IPS-NIHi11 (cell line): ENCODE measurements around the gene NAPB.
"Not testable (repeated sequence)": the region's sequence is repeated elsewhere in the genome, so short reads cannot be mapped to it uniquely, and the experiment has no call there.

Experiments used
- DNase-seq: peaks from one replicate; pipeline ENCODE4 v3.0.0; 2012; ENCODE audit warnings: mixed read lengths, low spot score

NAPB gene

GRCh38 chr20:23420943-23421931 is at the start of gene NAPB:
Gene NAPB (minus strand): TSS chr20:23421488. CDS start chr20:23421402, 86 bp downstream.
- DNase-seq: peak; percentile 96

GRCh38 chr20:23466961-23467360 is 45.7 kb upstream of the NAPB start:
- DNase-seq: not testable (repeated sequence)

GRCh38 chr20:23461180-23461579 is 39.9 kb upstream of the NAPB start:
- no peak for DNase-seq

GRCh38 chr20:23459461-23460150 is 38.3 kb upstream of the NAPB start:
- no peak for DNase-seq

GRCh38 chr20:23456873-23457272 is 35.6 kb upstream of the NAPB start:
- DNase-seq: no peak

- no peak for DNase-seq
These were observed 35.1 kb upstream of the NAPB start for GRCh38 chr20:23456409-23456808.

GRCh38 chr20:23455639-23456038 is 34.4 kb upstream of the NAPB start:
- no peak for DNase-seq

- no peak for DNase-seq
These were observed 33.5 kb upstream of the NAPB start for GRCh38 chr20:23454816-23455215.

GRCh38 chr20:23453549-23454543 is 32.6 kb upstream of the NAPB start:
- no peak for DNase-seq

GRCh38 chr20:23452776-23453175 is 31.5 kb upstream of the NAPB start, which contains the start of gene CST11:
Gene CST11 (minus strand): TSS chr20:23452876. CDS start chr20:23452811, 65 bp downstream.
- no peak for DNase-seq

GRCh38 chr20:23451956-23452487 is 30.7 kb upstream of the NAPB start:
- no peak for DNase-seq

- DNase-seq: no peak
These were observed 29.6 kb upstream of the NAPB start for GRCh38 chr20:23450877-23451276.

- DNase-seq: no peak
These were observed 28.1 kb upstream of the NAPB start for GRCh38 chr20:23449421-23449820.

GRCh38 chr20:23448167-23448566 is 26.9 kb upstream of the NAPB start:
- DNase-seq: no peak

GRCh38 chr20:23446505-23446904 is 25.2 kb upstream of the NAPB start:
- DNase-seq: peak; percentile 77

- no peak for DNase-seq
These were observed 24.4 kb upstream of the NAPB start for GRCh38 chr20:23445596-23446217.

GRCh38 chr20:23444859-23445258 is 23.6 kb upstream of the NAPB start:
- DNase-seq: no peak

GRCh38 chr20:23442436-23442835 is 21.1 kb upstream of the NAPB start:
- DNase-seq: no peak

- DNase-seq: peak; percentile 91
These were observed 20.6 kb upstream of the NAPB start for GRCh38 chr20:23441850-23442313.

GRCh38 chr20:23440004-23440403 is 18.7 kb upstream of the NAPB start:
- no peak for DNase-seq

- DNase-seq: no peak
These were observed 17.4 kb upstream of the NAPB start for GRCh38 chr20:23438661-23439060.
